Frontal cortex (tissue), 4 donors: ENCODE results near the gene ADSS1. TPM values are rescaled to one million over a fixed set of nuclear protein-coding genes. Genes with fewer than 3 reads are reported as not detected.

Source experiments
- DNase-seq, 2 donors: peaks; one replicate each; pipeline ENCODE4 v3.0.0; 2012; ENCODE audit warnings: low spot score in 2 of 2
- FAIRE-seq: peaks from 2 replicates; lab custom pipeline; 2012; peaks lifted over from hg19 to GRCh38; lab: Jason Lieb, UNC
- total RNA-seq: library from RNA; depleted of rRNA; stranded (reverse); fragments of >200 nt; gene quantifications from one replicate; pipeline ENCODE4 v1.2.3, GENCODE V29; 2014
- donor health status: control.
- donor health status: control.
- donor health status: control.

Gene ADSS1
- total RNA-seq, 1 donor from 2014 or later, result 1.6 TPM

- FAIRE-seq (no peak), DNase-seq (no peak)
Measured at GRCh38 chr14:104686624-104687517, 37.2 kb upstream of the ADSS1 start.

- no peak for DNase-seq
Measured at GRCh38 chr14:104687601-104688504, 36.2 kb upstream of the ADSS1 start.

DNA sequence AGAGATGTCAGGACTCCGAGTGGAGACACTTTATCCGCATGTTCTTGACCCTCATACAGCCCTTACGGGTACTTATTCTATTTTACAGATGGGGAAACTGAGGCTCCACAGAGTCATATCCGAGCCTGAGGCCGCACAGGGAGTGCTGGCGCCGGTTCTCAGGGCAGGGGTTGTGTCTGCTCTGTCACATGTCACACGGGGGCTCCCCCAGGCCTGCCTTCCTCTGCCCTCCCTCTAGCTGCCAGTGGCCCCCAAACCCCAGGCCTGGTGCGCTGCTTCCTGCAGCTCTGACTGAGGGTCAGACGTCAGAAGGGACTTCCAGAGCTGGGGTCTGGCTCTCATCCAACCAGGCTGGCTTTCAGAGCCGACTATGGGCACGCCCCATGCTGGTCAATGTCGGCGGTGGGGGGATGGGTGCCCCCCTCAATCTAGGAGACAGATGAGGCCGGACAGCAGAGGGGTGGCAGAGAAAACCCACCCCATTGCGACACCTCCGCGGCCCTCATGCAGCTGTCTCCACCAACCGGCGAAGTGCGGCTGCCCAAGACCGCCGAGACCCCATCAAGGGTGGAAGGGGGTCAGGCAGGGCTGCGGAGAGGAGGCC is 35.4 kb upstream of the ADSS1 start:
- DNase-seq, result no peak
- FAIRE-seq, result no peak

More at GRCh38 chr14:104687601-104688504, 36.2 kb upstream of the ADSS1 start:
- FAIRE-seq, result no peak

DNA sequence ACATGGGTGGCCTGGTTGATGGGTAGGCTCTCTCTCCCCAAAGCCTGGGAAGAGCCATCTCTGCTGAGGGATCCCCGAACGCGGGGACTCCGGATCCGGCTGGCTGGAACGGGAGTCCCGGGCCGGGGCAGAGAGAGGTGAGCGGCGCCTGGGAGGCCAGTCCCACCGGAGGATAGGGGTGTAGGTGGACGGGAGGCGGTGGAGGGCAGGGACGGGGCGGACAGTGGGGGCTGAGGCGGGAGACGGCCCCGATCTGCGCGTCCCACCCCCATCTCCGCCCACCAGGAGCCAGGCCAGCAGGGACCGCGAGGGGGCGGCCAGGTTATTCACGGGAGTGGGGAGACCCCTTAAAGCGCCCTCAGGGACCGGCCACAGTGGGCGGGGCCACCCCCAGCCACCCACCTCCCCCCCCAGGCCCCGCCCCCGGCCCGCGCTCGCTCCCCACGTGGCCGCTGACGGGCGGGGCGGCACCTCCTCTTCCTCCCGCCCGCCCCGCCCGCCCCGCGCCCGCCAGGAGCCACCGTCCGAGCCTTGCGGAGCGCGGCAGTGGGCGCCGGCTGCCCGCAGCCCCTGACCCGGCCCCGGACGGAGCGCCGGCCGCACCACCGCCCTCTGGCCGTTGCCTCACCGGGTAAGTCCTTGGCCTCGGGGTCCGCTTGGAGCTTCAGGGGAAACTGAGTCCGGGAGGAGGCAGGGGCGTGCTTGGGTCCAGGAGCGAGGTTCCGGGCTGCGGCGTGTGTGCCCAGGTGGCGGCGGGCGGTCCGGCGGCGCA is 34.7 kb upstream of the ADSS1 start, which contains the start of gene INF2:
Gene INF2 (plus strand): TSS at position 510 of the 772 bp plus-strand sequence. CDS start 11,748 bp downstream, outside the sequence.
- DNase-seq, result peak; percentile 92 to 94
- no peak for FAIRE-seq

DNA sequence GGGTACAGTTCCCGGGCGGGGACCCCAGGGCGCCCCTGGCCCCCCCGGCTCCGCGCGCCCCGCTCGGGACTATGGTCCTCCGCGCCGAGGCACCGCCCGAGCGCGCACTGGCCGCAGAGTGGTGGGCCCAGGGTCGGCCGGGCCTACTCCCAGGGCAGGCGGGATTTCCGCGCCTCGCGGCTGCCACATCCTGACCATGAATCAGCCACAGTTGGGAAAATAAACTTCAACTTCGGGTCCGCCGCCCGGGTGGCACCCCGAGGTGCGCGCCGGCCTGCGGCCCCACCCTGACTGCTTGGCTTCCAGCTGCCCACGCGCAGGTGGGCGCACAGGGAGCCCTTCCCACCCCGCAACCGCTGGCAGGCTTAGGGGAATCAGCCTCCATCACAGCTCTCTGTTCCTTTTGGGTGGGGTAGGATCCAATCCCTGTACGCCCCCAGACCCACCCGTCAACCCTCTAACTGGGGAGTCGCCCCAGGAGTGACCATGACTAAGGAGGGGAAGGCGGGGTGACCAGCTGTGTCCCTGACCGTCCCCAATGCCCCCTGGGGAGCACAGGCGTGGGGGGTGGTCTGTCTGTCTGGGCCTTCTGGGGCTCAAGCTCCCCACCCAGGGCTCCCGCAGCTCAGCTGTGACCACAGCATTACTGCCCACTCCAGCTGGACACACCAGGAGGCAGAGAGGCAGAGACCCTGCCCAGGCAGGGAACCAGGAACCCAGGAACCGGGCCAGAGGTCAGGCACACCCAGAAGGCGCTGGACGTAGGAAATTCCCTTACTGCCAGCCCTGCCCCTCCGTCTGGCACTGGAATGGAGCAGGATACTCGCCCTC is 33.9 kb upstream of the ADSS1 start:
- DNase-seq (no peak), FAIRE-seq (no peak)

GRCh38 chr14:104690861-104691455 is 33.1 kb upstream of the ADSS1 start:
- FAIRE-seq (no peak), DNase-seq (no peak)

DNA sequence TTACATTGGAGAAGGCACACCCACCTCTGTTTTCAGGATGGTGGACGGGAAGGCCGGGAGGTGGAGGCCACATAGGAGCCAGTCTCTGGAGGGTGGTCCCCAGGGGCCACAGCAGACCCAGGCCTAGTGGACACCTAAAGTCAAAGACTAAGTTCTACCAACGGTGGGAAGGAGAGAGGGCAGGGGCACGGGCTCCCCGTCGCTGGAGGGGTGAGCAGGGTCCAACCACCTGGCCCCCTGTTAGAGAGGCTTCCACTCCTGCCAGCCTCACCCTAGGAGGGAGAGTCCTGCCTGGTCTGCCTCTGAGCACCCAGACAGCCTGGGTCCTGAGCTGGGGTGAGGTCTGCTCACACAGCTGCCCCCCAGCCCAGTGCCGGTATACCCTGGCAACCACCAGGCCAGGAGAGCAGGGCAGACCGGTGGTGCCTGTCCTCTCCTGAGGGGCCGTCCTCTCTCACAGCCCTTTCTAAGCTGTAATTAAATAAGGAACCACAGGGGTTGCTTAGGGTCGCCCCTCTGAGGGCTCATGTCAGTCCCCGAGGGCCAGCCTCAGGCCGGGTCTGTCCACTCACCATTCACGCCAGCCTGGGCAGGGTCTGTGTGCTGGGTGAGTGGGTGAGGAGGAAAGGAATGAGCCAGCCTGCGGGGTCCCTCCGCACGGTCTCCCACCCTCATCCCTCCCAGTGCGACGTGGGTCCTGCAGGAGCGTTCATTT is 32.3 kb upstream of the ADSS1 start:
- no peak for FAIRE-seq

GRCh38 chr14:104692261-104692938 is 31.6 kb upstream of the ADSS1 start:
- DNase-seq (no peak), FAIRE-seq (no peak)

More for the DNA sequence above, 32.3 kb upstream of the ADSS1 start:
- DNase-seq, result no peak

GRCh38 chr14:104692939-104693315 is 31.1 kb upstream of the ADSS1 start:
- FAIRE-seq (no peak), DNase-seq (no peak)

DNA sequence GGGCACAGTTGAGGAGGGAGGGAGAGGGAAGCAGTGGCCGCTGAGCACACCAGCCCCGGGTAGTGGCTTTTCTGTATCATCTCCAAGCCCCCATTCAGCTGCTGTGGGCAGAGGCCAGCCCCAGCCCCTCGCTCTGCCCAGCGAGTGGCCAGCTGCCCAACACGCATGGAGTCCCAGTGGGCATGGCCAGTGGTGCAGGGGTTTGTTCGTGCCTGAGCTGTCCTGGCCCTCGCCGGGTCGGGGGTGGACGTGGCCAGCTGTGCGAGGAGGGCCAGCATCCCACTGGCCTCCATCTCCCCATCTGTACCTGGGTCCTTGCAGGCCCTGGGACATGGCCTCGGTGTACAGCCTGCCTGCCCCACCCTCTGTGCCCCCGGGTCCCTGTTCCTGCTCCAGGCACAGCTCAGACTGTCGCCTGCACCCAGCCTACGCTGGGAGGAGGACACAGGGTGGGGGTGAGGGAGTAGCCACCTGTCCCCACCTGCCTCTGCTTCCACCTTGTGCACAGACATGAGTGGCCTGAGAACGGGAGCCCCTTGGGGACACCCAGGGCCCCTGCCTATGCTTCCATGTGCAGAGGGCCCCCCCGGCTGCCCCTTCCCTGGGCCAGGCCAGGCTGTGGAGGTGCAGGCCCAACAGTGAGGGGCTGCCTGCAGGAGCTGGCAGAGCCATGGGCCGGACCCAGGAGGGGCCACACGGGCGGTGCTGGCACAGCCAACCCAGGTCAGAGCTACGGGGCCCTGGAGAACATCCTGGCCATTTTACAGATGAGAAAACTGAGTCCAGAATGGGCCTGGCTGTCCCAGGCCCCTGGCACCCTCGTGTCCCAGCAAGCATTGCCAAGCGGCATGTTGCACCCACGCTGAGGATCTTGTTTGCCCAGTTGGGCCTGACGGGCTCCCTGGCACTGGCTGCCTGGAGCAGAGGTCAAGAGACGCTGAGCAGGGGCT is 30.3 kb upstream of the ADSS1 start:
- FAIRE-seq, result no peak
- no peak for DNase-seq

GRCh38 chr14:104694475-104694950 is 29.5 kb upstream of the ADSS1 start:
- FAIRE-seq (no peak), DNase-seq (peak; percentile 70 to 83)

- no peak for DNase-seq
- no peak for FAIRE-seq
Measured at GRCh38 chr14:104694991-104695659, 28.9 kb upstream of the ADSS1 start.

DNA sequence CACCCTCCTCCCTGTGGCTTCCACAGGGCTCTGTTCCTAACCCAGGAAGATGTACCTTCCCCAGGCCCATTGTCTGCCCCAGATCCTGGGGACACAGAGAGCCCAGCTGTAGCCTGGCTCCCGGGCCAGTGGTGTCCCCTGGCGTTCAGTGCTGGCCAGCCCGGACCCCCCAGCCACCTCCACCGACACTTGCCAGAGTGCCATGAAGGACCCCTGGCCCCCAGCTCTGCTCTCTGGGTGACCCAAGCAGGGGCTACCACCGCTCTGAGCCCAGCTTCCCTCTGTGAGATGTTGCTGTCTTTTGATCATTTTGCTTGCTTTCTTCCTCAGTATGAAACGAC is 28.4 kb upstream of the ADSS1 start:
- no peak for FAIRE-seq
- no peak for DNase-seq

DNA sequence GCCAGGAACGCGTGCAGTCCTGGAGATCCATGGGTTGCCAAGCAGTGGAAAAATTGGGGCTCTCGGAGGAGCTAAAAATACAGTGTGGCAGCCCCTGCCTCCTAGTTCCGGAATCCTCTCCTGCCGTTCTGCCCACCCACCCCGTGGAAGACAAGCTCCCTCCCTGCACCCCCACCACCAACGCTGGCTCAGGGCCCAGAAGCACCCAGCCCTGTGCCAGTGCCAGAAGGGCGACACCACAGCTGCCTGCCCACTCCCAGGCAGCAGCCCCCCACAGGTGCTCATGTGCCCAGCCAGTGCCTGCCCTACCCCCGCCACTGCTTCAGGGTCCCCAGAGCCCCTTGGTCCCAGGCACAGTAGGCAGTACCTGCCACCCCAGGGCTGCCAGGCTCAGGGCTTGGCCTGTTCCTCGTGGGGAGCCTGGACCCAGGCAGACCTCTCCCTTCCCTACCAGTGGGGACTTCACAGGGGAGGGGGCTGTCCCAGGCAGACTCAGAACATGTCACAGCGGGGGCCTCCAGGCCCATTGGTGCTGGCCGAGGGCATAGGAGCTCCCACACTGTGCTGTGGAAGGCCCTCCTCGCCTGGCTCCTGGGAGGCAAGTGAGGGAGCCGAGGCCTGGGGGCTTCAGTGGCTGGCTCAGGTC is 27.2 kb upstream of the ADSS1 start:
- no peak for DNase-seq
- FAIRE-seq, result no peak

DNA sequence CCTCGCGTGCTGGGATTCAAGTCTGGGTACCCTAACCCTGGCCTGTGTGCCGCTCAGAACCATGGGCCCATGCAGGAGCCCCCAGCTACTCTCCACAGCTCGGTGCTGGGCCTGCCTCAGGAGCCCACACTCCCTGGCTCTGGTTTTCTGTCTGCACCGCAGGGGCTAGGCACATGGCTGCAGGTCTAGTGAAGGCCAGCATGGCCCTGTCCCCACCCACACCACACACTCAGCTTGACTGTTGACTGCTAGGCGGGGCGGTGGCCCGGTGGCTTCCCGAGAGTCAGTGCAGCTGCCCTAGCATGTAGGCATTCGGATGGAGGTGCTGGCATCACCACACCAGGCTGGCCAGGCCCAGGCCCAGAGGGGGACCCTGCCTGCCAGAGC is 26.7 kb upstream of the ADSS1 start:
- DNase-seq (no peak), FAIRE-seq (no peak)
